ENCODE results near the gene ARID4B.
A peak's percentile ranks its signal among the peaks of the same experiment; 100 is the strongest.
"Not testable (repeated sequence)": the region's sequence is repeated elsewhere in the genome, so short reads cannot be mapped to it uniquely, and the experiment has no call there.

ARID4B gene

DNA sequence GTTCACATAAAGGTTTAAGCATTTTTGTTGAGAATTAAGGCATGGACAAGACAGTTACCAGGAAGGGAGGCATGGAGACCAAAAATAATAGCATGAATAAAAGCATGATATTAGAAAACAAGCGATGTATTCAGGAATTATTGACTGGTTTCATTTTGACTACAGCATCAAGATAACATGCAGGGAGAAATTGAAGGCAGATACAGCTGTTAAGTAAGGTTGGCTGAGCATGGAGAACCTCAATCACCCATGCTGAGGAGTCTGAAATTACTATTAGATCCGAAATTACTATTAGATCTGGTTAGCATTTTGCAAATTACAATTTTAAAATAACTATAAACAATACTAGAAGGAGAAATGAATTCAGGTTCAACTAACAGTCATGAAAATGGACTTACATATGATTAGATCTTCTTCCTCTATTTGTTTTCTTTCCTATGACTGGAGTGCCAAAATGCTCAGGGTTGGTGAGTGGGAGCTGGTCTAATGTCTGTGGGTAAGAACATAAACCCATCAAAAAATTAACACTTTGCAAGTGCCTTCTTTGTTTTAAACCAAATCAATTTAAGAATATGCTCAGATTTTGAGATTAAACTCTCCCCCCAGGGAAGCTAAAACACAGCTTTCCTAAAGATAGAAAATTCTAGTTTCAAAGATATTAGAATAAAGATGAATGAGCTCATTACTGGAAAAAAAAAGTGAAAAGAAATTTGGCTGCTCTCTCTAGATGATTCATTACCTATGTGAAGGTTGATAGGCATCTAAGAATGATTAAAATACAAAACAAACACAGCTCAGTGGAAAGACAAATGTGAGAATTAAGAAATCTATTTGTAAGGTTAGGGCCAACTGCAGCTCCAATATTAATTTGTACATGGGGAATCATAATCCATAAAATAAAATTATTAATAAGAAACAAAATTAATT lies 81.7 kb downstream of the ARID4B start:
- no peak overlapping the region for H3K4me3 ChIP-seq (ENCODE audit: low read length)
- DNase-seq (ENCODE audit: low read depth, low spot score): no peak

GRCh38 chr1:235244974-235245592 lies 82.9 kb downstream of the ARID4B start:
- H3K4me3 ChIP-seq (ENCODE audit: low read length): peak overlapping the region; percentile 38
- DNase-seq (ENCODE audit: low read depth, low spot score): peak; percentile 79

- DNase-seq (ENCODE audit: low read depth, low spot score): no peak
- H3K4me3 ChIP-seq (ENCODE audit: low read length): no peak overlapping the region
These were observed 87.0 kb downstream of the ARID4B start for GRCh38 chr1:235240960-235241359.

- DNase-seq (ENCODE audit: low read depth, low spot score): no peak
- H3K4me3 ChIP-seq (ENCODE audit: low read length): no peak overlapping the region
These were observed 88.1 kb downstream of the ARID4B start for GRCh38 chr1:235239851-235240250.

DNA sequence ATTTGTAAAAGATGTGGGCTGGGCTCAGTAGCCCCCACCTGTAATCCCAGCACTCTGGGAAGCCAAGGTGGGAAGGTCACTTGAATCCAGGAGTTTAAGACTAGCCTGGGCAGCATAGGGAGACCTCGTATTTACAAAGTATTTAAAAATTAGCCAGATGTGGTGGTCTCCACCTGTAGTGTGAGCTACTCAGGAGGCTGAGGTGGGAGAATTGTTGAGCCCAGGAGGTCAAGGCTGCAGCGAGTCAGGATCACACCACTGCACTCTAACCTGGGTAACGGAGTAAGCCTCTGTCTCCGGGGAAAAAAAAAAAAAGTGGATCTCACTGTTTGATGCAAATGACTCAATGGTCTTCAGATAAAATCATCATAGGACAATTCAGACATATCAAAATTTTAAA lies 89.4 kb downstream of the ARID4B start:
- H3K4me3 ChIP-seq (ENCODE audit: low read length): no peak overlapping the region
- DNase-seq (ENCODE audit: low read depth, low spot score): no peak

DNA sequence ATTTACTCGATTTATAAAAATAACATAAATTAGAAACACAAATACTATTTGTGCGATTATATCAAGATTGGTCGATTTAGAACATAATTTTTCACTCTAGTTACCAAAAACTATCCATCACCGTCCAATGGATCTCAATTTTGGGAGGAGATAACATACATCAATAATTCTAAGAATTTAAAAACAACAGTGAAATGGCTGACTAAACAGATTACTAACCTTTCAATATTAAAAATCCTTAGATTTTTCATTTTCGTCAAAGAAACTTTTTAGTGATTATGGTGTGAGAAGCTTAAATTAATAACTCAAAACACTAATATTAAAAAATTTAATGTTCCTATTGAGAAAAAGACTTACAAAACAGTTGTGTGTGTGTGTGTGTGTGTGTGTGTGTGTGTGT lies 91.9 kb downstream of the ARID4B start:
- no peak for DNase-seq (ENCODE audit: low read depth, low spot score)
- no peak overlapping the region for H3K4me3 ChIP-seq (ENCODE audit: low read length)

DNA sequence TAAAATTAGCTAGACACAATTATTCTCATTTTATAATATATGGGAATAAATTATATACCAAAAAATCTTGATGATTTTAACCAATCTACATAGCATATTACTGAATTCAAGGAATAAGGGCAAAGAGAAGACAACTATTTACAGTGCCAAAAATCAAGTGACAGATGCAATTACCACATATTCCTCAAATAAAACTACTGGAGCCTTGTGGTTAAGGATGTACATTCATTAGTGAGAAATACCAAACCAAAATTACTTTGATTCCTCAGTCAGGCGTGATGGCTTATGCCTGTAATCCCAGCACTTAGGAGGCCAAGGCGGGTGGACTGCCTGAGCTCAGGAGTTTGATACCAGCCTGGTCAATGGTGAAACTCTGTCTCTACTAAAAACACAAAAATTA lies 98.1 kb downstream of the ARID4B start:
- DNase-seq (ENCODE audit: low read depth, low spot score): no peak
- H3K4me3 ChIP-seq (ENCODE audit: low read length): no peak overlapping the region

DNA sequence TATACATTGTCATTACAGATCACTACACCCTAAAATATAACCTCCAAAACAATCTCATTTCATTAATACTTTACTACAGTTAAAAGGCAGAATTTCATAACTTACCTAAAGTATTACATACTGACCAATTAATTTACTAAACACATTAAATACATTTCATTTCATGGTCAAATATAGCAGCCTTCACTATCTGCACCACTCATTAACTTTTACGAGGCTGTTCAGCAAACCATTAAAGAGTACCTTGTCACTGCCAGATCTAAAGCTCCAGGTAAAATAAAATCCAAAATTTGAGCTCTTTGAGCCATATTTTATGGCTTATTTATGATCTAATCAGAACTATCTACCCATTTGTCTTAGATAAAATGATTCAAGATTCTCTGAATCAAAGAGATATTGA lies 100.6 kb downstream of the ARID4B start:
- no peak overlapping the region for H3K4me3 ChIP-seq (ENCODE audit: low read length)
- no peak for DNase-seq (ENCODE audit: low read depth, low spot score)

DNA sequence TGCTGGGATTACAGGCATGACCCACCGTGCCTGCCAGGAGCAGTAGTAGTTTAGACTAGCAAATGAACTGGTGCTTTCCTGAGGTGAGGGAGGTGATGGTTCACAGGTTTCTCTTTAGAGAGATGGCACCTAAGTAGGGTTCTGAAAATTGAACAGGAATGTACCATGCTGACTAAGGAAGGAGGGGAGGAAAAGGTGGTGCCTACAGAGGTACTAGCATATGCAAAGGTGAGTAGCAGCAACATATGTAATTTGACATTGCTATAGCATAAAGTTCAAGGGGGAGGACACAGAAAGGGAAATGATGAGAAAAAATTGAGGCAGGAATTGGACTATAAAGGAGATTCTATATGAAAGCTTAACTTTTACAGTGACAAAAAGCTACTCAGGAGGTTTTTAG lies 101.0 kb downstream of the ARID4B start:
- no peak for DNase-seq (ENCODE audit: low read depth, low spot score)
- no peak overlapping the region for H3K4me3 ChIP-seq (ENCODE audit: low read length)

DNA sequence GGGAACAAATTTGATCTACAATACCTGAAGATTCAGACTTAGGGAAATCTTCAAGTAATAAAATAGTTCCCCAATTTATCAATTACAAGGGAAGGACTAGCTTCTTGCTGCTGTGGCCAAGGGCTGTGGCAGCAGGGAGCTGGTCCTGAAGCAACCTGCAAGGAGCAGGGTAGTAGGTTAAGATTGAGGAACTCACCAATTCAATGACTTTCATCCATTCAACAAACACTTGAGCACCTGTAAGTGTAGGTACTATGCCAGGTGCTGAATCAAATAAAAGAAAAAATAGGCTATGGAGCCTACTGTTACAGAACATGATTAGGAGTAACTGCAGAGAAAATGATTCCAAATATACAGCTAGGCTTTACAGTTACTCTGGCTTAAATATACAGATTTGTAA lies 102.7 kb downstream of the ARID4B start:
- no peak overlapping the region for H3K4me3 ChIP-seq (ENCODE audit: low read length)
- no peak for DNase-seq (ENCODE audit: low read depth, low spot score)

DNA sequence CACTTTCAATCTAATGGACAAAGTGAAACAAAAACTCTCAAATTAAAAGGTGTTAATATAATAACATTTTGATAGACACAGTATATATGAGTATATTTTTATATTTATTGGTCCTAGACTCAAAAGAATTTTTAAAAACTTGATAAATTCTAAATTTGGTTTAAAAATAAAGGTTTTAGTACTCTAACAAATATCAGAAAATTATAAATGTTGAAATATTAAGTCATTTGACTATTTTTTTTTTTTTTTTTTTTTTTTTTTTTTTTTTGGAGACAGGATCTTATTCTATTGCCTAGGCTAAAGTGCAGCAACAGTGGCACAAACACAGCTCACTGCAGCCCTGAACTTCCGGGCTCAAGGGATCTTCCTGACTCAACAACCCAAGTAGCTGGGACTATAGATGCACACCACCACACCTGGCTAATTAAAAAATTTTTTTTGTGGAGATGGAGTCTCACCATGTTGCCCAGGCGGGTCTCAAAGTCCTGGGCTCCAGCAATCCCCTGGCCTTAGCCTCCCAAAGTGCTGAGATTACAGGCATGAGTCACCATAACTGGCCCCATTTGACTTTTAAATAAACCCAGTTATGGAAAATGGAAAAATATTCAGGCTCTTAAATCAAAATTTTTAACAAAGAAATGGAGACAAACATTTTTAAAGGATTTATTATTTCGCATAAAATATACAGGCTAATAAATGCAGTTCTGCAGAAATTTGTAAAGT lies 106.2 kb downstream of the ARID4B start:
- DNase-seq (ENCODE audit: low read depth, low spot score): no peak
- no peak overlapping the region for H3K4me3 ChIP-seq (ENCODE audit: low read length)

DNA sequence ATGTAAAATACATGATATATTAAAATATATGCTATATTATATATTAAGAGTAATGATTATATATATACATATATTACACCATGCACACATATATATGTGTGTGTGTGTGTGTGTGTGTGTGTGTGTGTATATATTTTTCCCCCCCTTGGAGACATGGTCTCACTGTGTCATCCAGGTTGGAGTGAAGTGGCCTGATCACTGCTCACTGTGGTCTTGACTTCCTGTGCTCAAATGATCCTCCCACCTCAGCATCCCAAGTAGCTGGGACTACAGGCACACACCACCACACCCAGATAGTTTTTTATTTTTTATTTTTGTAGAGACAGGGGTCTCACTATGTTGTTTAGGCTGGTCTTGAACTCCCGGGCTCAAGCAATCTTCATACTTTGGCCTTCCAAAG lies 112.5 kb downstream of the ARID4B start:
- no peak for DNase-seq (ENCODE audit: low read depth, low spot score)
- H3K4me3 ChIP-seq (ENCODE audit: low read length): no peak overlapping the region

DNA sequence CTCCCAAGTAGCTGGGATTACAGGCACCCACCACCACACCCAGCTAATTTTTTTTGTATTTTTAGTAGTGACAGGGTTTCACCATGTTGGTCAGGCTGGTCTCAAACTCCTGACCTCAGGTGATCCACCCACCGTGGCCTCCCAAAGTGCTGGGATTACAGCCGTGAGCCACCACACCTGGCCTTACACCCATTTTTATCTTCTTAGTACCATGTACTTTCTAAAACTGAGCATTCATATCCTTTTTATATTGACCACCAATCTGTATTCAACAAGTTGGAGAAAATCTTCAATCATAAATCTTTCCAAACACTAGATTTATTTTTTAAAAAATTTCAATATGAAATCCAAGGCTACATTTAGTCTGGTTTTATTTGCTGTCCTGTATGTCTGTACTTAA lies 113.0 kb downstream of the ARID4B start:
- not testable (repeated sequence) for DNase-seq (ENCODE audit: low read depth, low spot score)

GRCh38 chr1:235213752-235214151 lies 114.2 kb downstream of the ARID4B start:
- no peak for DNase-seq (ENCODE audit: low read depth, low spot score)
- no peak overlapping the region for H3K4me3 ChIP-seq (ENCODE audit: low read length)

More for the DNA sequence above, 113.0 kb downstream of the ARID4B start:
- H3K4me3 ChIP-seq (ENCODE audit: low read length): not testable (repeated sequence)

DNA sequence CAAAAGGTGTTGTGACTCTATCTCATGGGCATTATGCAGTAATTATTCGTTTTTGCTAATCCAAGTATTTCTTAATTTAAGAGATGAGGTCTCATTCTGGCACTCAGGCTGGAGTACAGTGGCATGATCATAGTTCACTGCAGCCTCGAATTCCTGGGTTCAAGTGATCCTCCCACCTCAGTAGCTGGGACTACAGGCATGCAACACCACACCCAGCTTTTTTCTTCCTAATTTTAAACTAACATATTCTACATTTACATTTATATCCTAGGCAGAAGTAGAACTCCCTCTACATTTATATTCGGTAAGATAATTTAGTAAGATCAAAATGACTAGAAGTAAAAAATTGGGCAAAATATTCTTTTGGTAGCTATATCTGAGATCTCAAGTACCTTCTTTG lies 116.5 kb downstream of the ARID4B start:
- DNase-seq (ENCODE audit: low read depth, low spot score): no peak
- H3K4me3 ChIP-seq (ENCODE audit: low read length): no peak overlapping the region

DNA sequence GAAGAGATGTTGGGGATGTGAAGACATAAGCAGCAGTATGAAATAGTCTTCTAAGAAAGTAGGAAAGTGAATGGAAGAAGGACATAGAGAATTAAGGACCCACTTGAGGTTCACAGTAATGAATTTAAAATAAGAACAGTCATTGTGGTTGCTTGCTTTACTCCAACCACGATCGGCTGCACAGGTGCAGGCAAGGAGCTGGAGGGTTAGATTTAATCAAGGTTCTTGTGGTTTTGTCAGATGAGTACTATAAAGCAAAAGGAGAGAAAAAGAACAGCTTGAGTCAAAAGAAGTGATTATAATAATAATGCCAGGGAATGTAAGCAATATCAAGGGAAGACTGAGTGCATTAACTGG lies 120.8 kb downstream of the ARID4B start:
- peak; percentile 94 for DNase-seq (ENCODE audit: low read depth, low spot score)
- peak overlapping the region; percentile 24 for H3K4me3 ChIP-seq (ENCODE audit: low read length)

DNA sequence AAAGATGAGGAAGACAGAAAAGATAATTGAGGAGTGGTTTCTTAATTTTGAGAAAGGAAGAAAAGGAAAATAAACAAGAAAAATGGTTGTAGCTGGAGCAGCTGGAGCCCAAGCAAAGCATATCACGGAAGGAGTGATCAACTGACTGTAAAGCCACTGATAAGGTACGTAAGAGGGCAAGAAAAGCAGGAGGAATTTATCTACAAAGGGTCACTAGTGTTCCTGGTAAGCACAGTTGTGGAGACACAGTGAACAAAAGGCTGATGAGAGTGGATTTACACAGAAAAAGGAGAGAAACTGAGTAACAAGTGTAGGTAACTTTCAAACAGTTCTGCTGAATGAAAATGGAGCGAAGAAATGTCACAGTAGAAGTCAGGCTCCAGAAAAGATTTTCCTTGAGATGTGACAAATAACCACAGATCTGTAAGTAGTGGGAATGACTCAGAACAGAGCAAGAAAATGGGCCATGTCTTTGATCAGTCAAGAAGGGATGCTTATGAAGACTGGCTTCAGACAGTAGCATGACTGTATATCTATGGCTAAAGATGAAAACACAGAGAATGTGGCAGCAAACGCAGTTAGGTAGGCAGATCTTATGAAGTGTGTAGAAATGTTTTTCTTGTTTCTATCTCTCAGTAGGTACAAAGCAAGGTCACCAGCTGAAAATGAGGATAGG lies 121.3 kb downstream of the ARID4B start:
- H3K4me3 ChIP-seq (ENCODE audit: low read length): peak overlapping the region; percentile 24
- DNase-seq (ENCODE audit: low read depth, low spot score): peak; percentile 70

DNA sequence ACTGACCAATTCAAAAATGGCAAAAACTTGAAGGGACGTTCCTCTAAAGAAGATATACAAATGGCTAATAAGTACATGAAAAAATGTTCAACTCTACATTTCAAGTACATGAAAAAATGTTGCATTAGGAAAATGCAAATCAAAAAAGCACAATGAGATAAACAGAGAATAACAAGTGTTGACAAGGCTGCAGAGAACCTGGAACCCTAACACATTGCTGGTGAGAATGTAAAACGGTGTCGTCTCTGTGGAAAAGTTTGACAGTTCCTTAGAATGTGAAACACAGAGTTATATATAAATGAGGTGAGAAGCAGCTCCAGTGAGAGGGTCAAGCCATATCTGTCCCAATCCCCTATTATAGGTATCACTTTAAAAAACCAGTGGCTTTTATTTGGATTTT lies 122.3 kb downstream of the ARID4B start:
- H3K4me3 ChIP-seq (ENCODE audit: low read length): no peak overlapping the region

GRCh38 chr1:235203428-235203827 lies 124.6 kb downstream of the ARID4B start:
- H3K4me3 ChIP-seq (ENCODE audit: low read length): no peak overlapping the region
- no peak for DNase-seq (ENCODE audit: low read depth, low spot score)

More for the DNA sequence above, 122.3 kb downstream of the ARID4B start:
- no peak for DNase-seq (ENCODE audit: low read depth, low spot score)

Measured in Jurkat, Clone E6-1 (cell line).